ENCODE data around the gene RGS3. TPM values are rescaled to one million over a fixed set of nuclear protein-coding genes. Genes with fewer than 3 reads are reported as not detected.

RGS3 gene
- total RNA-seq, 8 experiments from 2014 or later, result 5.7 to 82.3 (median 50.6) TPM

DNA sequence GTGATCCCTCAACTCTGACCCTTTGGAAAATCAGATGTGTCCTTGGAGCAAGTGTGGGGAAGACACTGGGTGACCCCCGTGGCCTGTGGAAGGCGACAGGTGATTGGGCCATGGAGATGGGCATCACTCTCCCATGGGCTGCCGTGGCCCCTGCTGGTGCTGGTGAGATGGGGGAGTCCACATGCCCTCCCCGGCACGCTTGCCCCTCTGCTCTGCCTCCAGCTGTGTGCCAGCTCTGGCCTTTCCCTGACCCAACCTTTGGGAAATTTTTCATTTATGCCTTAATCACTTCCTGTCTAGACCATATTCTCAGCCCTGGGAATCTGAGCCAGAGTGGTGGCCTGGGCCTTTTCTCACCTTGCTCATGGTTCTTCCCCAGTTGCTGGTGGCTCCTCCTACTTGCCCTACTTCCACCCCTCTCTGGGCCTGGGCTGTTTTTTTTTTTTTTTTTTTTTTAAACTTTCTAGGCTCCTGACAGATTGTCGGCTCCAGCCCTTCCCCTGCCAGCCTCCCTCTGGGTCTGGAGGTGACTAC, 56.6 kb downstream of the RGS3 start:
- WGBS, 10 experiments, result 88 to 100% (median 94%) methylated on average over 1 to 4 of the region's 6 CpGs; no CpG with 5 or more reads in 4 of the 10 experiments
- H3K27ac ChIP-seq, result no peak overlapping the region
- peaks cover 16 to 24% of the 10 kb centered on the region in 2 donors for H3K4me1 ChIP-seq (replicated peaks in 1 of 2)
- no peak overlapping the region for H3K4me3 ChIP-seq
- in situ Hi-C loops (cut with MboI; ENCODE audit: low pct_unique_long_range_greater_than_20kb in 2 of 9, low sequenced_read_pairs in 9 of 9, unreplicated experiment in 9 of 9), result no loop called here
- no peak for ATAC-seq (replicated peaks in 6 of 8)

- WGBS, 10 experiments, result 57 to 100% (median 89%) methylated on average over 1 to 2 of the region's 2 CpGs; no CpG with 5 or more reads in 1 of the 10 experiments
- peaks cover 15 to 20% of the 10 kb centered on the region in 2 donors for H3K4me1 ChIP-seq (replicated peaks in 1 of 2)
- H3K27ac ChIP-seq, result no peak overlapping the region
- H3K4me3 ChIP-seq, result no peak overlapping the region
- ATAC-seq (replicated peaks in 6 of 8), result no peak
- in situ Hi-C loops (cut with MboI; ENCODE audit: low pct_unique_long_range_greater_than_20kb in 2 of 9, low sequenced_read_pairs in 9 of 9, unreplicated experiment in 9 of 9), result no loop called here
Observed at GRCh38 chr9:113521693-113522255, 58.2 kb downstream of the RGS3 start.

GRCh38 chr9:113522419-113522818, 58.9 kb downstream of the RGS3 start:
- Histone ChIP-seq H3K4me3 (no peak overlapping the region), H3K4me1 (replicated peaks in 1 of 2) (peaks cover 21 to 24% of the 10 kb centered on the region in 2 donors), H3K27ac (no peak overlapping the region)
- WGBS, 10 experiments, result no CpG with 5 or more reads among the region's 1 CpG
- no peak for ATAC-seq (replicated peaks in 6 of 8)
- in situ Hi-C loops (cut with MboI; ENCODE audit: low pct_unique_long_range_greater_than_20kb in 2 of 9, low sequenced_read_pairs in 9 of 9, unreplicated experiment in 9 of 9), result no loop called here

DNA sequence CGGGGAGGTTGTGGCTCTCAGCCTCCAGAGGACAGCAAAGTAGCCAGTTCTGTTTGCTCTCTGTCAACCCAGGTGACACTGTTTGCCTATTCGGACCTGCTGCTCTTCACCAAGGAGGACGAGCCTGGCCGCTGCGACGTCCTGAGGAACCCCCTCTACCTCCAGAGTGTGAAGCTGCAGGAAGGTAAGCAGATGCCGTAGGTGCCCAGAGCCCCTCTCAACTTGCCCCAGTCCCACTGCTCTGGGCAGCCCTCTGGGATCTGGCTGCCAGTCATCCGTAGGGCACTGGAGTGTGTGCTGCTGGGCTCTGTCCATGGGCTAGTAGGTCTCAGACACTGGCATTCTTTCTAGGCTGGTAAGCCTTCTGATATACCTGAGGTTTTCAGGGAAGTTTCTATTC, 59.3 kb downstream of the RGS3 start:
- WGBS, 10 experiments, result 95 to 100% (median 97%) methylated on average over 1 to 5 of the region's 8 CpGs; no CpG with 5 or more reads in 7 of the 10 experiments
- no peak overlapping the region for H3K27ac ChIP-seq
- H3K4me3 ChIP-seq, result no peak overlapping the region
- peaks cover 26 to 27% of the 10 kb centered on the region in 2 donors for H3K4me1 ChIP-seq (replicated peaks in 1 of 2)
- ATAC-seq (replicated peaks in 6 of 8), result no peak
- in situ Hi-C loops (cut with MboI; ENCODE audit: low pct_unique_long_range_greater_than_20kb in 2 of 9, low sequenced_read_pairs in 9 of 9, unreplicated experiment in 9 of 9), result no loop called here

DNA sequence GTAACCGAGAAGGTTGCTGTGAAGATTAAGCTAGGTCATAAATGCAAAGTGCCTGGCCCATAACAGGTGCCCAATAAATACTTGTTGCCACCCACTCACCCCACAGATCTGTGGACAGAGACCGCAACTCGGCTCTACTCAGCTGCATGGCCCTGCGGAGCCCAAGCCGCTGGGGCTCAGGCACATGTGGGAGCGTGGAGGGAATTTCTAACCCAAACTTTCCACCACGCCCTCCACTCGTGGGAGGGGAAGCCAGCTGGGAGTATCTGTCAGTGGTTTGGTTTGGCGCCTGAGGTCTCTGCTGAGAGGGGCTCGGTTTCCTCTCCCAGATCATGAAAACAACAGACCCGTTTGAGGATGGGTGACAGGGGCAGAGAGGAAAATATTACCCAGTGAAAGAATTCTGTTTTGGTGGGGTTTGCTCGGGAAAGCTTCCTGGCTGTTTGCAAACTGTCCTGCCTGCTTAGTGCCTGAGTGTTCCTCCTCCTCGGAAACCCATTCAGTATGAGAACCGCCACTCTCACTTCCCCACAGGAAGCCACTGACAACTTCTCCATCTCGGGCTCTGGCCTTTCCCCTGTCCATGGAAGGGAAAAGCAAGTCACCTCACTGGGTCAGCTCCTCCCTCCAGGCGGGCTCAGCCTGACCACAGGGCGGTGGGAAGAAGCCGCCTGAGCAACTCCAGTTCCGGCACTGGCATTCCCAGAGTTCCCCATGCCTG, 60.1 kb downstream of the RGS3 start:
- no peak overlapping the region for H3K27ac ChIP-seq
- ATAC-seq (replicated peaks in 6 of 8), result peak in 3 of 8 experiments; percentile 35 to 50 (median 39)
- in situ Hi-C loops (cut with MboI; ENCODE audit: low pct_unique_long_range_greater_than_20kb in 2 of 9, low sequenced_read_pairs in 9 of 9, unreplicated experiment in 9 of 9), result no loop called here

GRCh38 chr9:113524468-113524867, 60.9 kb downstream of the RGS3 start:
- Histone ChIP-seq H3K27ac (no peak overlapping the region), H3K4me1 (replicated peaks in 1 of 2) (peaks cover 26 to 27% of the 10 kb centered on the region in 2 donors), H3K4me3 (no peak overlapping the region)
- WGBS, 10 experiments, result 20 to 100% (median 80%) methylated on average over 1 to 3 of the region's 4 CpGs; no CpG with 5 or more reads in 5 of the 10 experiments
- ATAC-seq (replicated peaks in 6 of 8), result peak in 7 of 8 experiments; percentile 25 to 86 (median 50)
- in situ Hi-C loops (cut with MboI; ENCODE audit: low pct_unique_long_range_greater_than_20kb in 2 of 9, low sequenced_read_pairs in 9 of 9, unreplicated experiment in 9 of 9), result no loop called here

More for the DNA sequence above, 60.1 kb downstream of the RGS3 start:
- no peak overlapping the region for H3K4me3 ChIP-seq
- peaks cover 26 to 27% of the 10 kb centered on the region in 2 donors for H3K4me1 ChIP-seq (replicated peaks in 1 of 2)
- 0 to 98% (median 66%) methylated on average over 1 to 8 of the region's 19 CpGs; no CpG with 5 or more reads in 4 of the 10 experiments for WGBS, 10 experiments

- Histone ChIP-seq H3K27ac (peak overlapping the region in 1 of 2 donors; percentile 19), H3K4me3 (no peak overlapping the region), H3K4me1 (replicated peaks in 1 of 2) (peaks cover 25 to 27% of the 10 kb centered on the region in 2 donors)
- 78 to 90% (median 82%) methylated on average over 2 to 3 of the region's 4 CpGs; no CpG with 5 or more reads in 7 of the 10 experiments for WGBS, 10 experiments
- ATAC-seq (replicated peaks in 6 of 8), result peak in 1 of 8 experiments; percentile 21
- in situ Hi-C loops (cut with MboI; ENCODE audit: low pct_unique_long_range_greater_than_20kb in 2 of 9, low sequenced_read_pairs in 9 of 9, unreplicated experiment in 9 of 9), result no loop called here
Observed at GRCh38 chr9:113525205-113525604, 61.7 kb downstream of the RGS3 start.

DNA sequence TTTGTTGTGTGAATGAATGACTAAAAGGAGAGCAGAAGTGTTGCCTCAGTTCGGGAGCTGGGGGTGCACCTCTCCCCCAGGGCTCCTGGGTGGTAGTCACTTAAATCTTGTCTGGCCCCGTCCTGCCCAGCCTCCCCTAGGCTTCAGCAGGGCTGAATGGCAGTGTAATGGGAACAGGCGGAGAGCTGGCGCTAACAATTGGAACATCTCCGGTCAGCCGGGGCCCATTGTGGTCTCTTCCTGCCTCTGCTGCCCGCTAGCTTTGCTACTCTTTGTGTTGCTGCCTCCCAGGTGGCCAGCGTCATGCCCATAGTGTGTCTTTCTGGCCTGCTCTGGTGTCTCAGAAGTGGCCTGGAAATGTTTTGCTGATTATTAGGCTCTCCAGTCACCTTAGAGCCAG, 62.3 kb downstream of the RGS3 start:
- WGBS, 10 experiments, result 71 to 100% (median 85%) methylated on average over 1 to 6 of the region's 8 CpGs; no CpG with 5 or more reads in 5 of the 10 experiments
- Histone ChIP-seq H3K4me3 (no peak overlapping the region), H3K4me1 (replicated peaks in 1 of 2) (peaks cover 22 to 27% of the 10 kb centered on the region in 2 donors), H3K27ac (no peak overlapping the region)
- ATAC-seq (replicated peaks in 6 of 8), result peak in 2 of 8 experiments; percentile 35 to 38
- in situ Hi-C loops (cut with MboI; ENCODE audit: low pct_unique_long_range_greater_than_20kb in 2 of 9, low sequenced_read_pairs in 9 of 9, unreplicated experiment in 9 of 9), result no loop called here

- H3K4me1 ChIP-seq (replicated peaks in 1 of 2), result peaks cover 22 to 27% of the 10 kb centered on the region in 2 donors
- WGBS, 10 experiments, result 50 to 100% (median 92%) methylated on average over 1 to 6 of the region's 8 CpGs; no CpG with 5 or more reads in 5 of the 10 experiments
- H3K27ac ChIP-seq, result no peak overlapping the region
- no peak overlapping the region for H3K4me3 ChIP-seq
- in situ Hi-C loops (cut with MboI; ENCODE audit: low pct_unique_long_range_greater_than_20kb in 2 of 9, low sequenced_read_pairs in 9 of 9, unreplicated experiment in 9 of 9), result no loop called here
- no peak for ATAC-seq (replicated peaks in 6 of 8)
Observed at GRCh38 chr9:113526231-113526746, 62.8 kb downstream of the RGS3 start.

GRCh38 chr9:113526841-113527240, 63.3 kb downstream of the RGS3 start:
- ATAC-seq (replicated peaks in 6 of 8), result no peak
- peaks cover 22 to 27% of the 10 kb centered on the region in 2 donors for H3K4me1 ChIP-seq (replicated peaks in 1 of 2)
- H3K27ac ChIP-seq, result no peak overlapping the region
- WGBS, 10 experiments, result 76 to 100% (median 88%) methylated on average over 1 to 4 of the region's 4 CpGs; no CpG with 5 or more reads in 3 of the 10 experiments
- in situ Hi-C loops (cut with MboI; ENCODE audit: low pct_unique_long_range_greater_than_20kb in 2 of 9, low sequenced_read_pairs in 9 of 9, unreplicated experiment in 9 of 9), result no loop called here
- H3K4me3 ChIP-seq, result no peak overlapping the region

- no peak for ATAC-seq (replicated peaks in 6 of 8)
- H3K27ac ChIP-seq, result no peak overlapping the region
- in situ Hi-C loops (cut with MboI; ENCODE audit: low pct_unique_long_range_greater_than_20kb in 2 of 9, low sequenced_read_pairs in 9 of 9, unreplicated experiment in 9 of 9), result no loop called here
- 83 to 100% (median 95%) methylated on average over 1 to 6 of the region's 6 CpGs; no CpG with 5 or more reads in 4 of the 10 experiments for WGBS, 10 experiments
- peaks cover 22 to 27% of the 10 kb centered on the region in 2 donors for H3K4me1 ChIP-seq (replicated peaks in 1 of 2)
- H3K4me3 ChIP-seq, result no peak overlapping the region
Observed at GRCh38 chr9:113528088-113528487, 64.6 kb downstream of the RGS3 start.

DNA sequence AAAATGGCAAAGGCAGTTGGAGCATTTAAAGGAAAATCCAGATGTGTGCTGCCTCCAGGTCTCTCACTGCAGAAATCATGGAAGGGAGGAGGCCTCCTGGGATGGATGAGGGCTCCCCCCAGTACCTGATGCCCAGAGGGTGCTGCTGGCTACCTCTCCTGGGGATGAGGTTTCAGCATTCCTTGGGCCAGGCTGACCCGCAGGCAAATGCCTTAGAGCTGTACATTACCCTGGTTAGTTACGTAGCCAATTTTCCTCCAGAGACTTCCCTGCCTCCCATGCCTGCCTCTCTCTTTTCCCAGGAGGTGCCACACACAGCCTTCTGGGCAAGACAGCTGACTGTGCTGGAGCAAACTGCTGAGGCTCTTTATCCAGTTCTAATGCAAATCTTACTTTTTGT, 65.3 kb downstream of the RGS3 start:
- H3K27ac ChIP-seq, result no peak overlapping the region
- H3K4me1 ChIP-seq (replicated peaks in 1 of 2), result peaks cover 22 to 27% of the 10 kb centered on the region in 2 donors
- no peak for ATAC-seq (replicated peaks in 6 of 8)
- no peak overlapping the region for H3K4me3 ChIP-seq
- in situ Hi-C loops (cut with MboI; ENCODE audit: low pct_unique_long_range_greater_than_20kb in 2 of 9, low sequenced_read_pairs in 9 of 9, unreplicated experiment in 9 of 9), result no loop called here
- 50 to 100% (median 87%) methylated on average over 1 to 2 of the region's 2 CpGs; no CpG with 5 or more reads in 5 of the 10 experiments for WGBS, 10 experiments
